HPDE6-E6E7 (cell line): ENCODE data around the gene C11orf54.
"Not testable (repeated sequence)": the region's sequence is repeated elsewhere in the genome, so short reads cannot be mapped to it uniquely, and the experiment has no call there.

Experiments
- DNase-seq: peaks from one replicate; pipeline ENCODE4 v3.0.0; 2011; ENCODE audit warnings: missing footprints; ENCODE audit errors: extremely low spot score

Gene C11orf54

GRCh38 chr11:93734427-93735222, 6.8 kb upstream of the C11orf54 start:
- DNase-seq = no peak

DNA sequence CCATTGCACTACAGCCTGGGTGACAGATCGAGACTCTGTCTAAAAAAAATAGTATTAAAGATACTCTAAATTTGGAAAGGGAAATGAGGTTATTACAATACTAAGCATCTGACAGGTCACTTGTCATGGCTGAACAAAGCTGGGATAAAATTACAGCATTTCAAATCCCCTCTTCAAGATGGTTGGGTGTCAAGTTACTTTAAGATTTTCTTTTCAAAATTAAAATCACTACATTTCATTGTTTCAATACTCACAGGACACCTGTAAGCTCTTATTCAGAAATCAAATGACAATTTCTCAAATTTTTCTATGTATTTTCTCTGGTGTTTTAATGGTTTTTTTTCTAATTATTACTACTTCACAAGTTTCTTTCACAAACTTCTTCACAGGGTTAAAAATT, 5.8 kb upstream of the C11orf54 start:
- DNase-seq = no peak

- no peak for DNase-seq
These were observed 5.3 kb upstream of the C11orf54 start for GRCh38 chr11:93736129-93736528.

- peak; percentile 19 for DNase-seq
These were observed 3.4 kb upstream of the C11orf54 start for GRCh38 chr11:93737904-93738612.

DNA sequence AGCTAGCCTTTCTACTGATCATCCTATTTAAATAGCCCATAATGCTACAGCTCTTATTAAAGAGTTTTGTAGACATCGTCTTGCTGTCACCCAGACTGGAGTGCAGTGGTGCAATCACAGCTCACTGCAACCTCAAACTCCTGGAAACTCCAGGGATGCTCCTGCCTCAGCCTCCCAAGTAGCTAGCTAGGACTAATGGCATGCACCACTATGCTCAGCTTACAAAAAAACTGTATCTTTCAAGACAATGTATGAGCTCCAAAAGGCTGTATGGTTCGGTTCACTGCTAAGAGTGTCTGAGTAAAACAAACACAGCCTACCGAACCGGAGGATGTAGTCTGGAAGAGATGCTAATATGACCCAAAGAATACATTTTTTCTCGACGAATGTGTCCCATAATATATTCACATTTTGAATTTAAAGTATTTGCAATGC, 2.8 kb upstream of the C11orf54 start:
- DNase-seq = no peak

GRCh38 chr11:93740031-93740729, 1.3 kb upstream of the C11orf54 start:
- peak; percentile 8 for DNase-seq

- peak; percentile 21 for DNase-seq
These were observed 760 bp upstream of the C11orf54 start for GRCh38 chr11:93740730-93741093.

GRCh38 chr11:93741882-93742226, 382 bp downstream of the C11orf54 start:
- DNase-seq = peak; percentile 67

GRCh38 chr11:93743291-93743690, 1.8 kb downstream of the C11orf54 start:
- DNase-seq = no peak

- DNase-seq = no peak
These were observed 3.2 kb downstream of the C11orf54 start for GRCh38 chr11:93744669-93745004.

GRCh38 chr11:93745005-93745755, 3.7 kb downstream of the C11orf54 start:
- not testable (repeated sequence) for DNase-seq

GRCh38 chr11:93746101-93746500, 4.6 kb downstream of the C11orf54 start:
- DNase-seq = no peak

DNA sequence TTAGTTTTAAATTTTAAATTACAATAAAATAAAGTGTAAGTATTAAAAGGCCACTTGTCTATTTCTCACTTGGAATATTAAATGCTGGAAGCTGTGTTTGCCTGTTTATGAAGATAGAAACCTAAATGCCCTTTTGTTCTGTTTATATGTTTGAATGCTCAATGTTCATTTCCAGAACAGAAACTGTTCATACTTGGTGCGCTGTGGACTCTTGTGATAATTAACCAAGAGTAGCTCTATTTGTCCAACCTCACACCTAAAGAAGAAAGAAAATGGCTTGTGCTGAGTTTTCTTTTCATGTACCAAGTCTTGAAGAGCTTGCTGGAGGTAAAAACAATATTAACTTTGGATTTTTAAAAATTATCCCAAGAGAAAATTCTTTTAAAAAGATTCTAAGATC, 5.7 kb downstream of the C11orf54 start:
- DNase-seq = no peak

DNA sequence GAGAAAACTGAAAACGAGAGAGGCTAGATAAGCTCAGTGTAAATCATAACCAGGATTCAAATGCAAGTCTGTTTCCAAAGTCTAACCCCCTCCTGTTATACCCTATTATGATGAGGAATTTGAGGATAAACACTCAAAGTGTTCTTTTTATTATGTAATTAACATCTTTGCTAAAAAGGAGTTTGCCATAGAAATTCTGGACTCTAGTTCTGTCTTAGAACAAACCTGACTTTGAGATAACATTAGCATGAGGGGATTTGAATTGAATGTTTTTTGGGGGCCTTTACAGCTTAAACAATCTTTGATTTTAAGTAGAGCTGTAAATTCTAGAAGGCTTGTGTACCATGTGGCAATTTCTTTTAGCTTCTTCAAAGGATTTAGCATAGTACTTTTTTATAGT, 9.5 kb downstream of the C11orf54 start:
- DNase-seq = no peak

- no peak for DNase-seq
These were observed 11.8 kb downstream of the C11orf54 start for GRCh38 chr11:93753241-93753640.

GRCh38 chr11:93756748-93757147, 15.3 kb downstream of the C11orf54 start:
- no peak for DNase-seq

- DNase-seq = no peak
These were observed 15.8 kb downstream of the C11orf54 start for GRCh38 chr11:93757301-93757700.

DNA sequence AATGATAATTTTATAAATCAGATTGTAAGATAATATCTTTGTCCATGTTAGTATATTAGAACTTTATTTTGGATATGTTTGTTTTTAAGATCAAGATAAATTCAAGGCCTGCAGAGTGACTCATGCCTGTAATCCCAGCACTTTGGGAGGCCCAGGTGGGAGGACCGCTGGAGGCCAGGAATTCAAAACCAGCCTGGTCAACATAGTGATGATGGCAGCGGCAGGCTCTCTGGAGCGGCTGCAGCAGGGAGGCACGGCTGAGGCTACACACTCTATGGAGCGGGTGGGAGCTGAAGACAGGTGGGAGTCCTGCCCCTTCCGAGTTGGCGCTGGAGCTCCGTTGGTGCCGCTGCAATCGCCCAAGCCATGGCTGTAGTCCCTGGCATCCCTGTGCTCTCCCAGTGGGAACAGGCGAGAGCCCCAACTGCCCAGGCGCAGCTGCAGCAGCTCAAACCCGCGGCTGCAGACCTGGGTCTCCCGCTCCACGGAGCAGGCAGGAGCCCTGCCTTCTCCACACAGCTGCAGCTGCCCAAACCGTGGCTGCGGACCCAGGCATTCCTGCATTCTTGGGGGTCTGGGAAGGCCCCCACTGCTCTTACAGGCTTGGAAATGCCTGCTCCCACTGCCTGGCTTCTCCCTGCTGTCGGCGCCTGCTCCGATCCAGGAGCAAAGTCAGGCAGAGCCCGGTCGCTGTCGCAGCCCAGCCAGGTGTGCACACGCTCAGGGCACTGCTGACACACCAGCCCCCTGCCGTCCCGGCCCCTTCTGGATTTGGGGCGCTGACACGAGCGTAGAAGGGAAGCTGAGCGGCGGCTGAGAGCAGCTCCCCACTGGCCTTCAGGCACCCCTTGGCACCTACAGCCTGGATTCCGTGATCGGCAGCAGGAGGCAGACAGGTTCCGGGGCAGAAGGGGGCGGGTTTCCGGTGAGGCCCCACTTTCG, 16.7 kb downstream of the C11orf54 start:
- no peak for DNase-seq

DNA sequence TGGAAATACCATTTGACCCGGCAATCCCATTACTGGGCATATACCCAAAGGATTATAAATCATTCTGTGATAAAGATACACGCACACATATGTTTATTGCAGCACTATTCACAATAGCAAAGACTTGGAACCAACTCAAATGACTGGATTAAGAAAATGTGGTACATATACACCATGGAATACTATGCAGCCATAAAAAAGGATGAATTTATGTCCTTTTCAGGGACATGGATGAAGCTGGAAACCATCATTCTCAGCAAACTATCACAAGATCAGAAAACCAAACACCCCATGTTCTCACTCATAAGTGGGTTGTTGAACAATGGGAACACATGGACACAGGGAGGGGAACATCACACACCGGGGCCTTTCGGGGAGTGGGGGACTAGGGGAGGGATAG, 17.7 kb downstream of the C11orf54 start:
- not testable (repeated sequence) for DNase-seq

- DNase-seq = no peak
These were observed 20.4 kb downstream of the C11orf54 start for GRCh38 chr11:93761910-93762309.

DNA sequence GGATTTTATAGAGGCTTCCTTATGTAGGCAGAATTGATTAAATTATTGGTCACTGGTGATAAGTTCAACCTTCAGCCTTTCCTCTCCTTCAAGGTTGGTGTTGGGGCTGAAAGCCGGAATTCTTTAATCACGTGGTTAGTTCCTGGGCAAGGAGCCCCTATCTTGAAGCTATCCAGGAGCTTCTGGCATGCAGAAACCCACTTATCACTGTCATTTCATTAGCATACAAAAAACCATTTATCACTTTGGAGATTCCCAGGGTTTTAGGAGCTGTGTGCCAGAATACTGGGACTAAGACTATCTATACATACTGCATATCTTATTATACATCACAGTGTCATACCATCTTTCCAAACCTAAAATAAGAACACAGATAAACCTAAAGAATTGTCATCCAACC, 24.1 kb downstream of the C11orf54 start:
- no peak for DNase-seq
